Osteoblast (primary cell): ENCODE data around the gene GLP1R. TPM values are rescaled to one million over a fixed set of nuclear protein-coding genes. Genes with fewer than 3 reads are reported as not detected.
A peak's percentile ranks its signal among the peaks of the same experiment; 100 is the strongest.

Experiments used
- DNase-seq: peaks from one replicate; pipeline ENCODE4 v3.0.0; 2011; ENCODE audit warnings: low spot score, mixed read lengths; ENCODE audit not compliant: insufficient read length; ENCODE audit errors: missing footprints
- H2AFZ ChIP-seq: 2 replicates; pipeline ENCODE4 v1.6.0; 2011; ENCODE audit warnings: mild to moderate bottlenecking, low read length
- H3K27ac ChIP-seq: 2 replicates; pipeline ENCODE4 v1.5.1; 2011; ENCODE audit warnings: mild to moderate bottlenecking, low read depth, low read length, moderate library complexity
- H3K27me3 ChIP-seq: 2 replicates; pipeline ENCODE4 v1.6.0; 2012; ENCODE audit warnings: mild to moderate bottlenecking, control low read depth, inconsistent platforms, low read length, moderate library complexity; ENCODE audit not compliant: insufficient read depth
- H3K36me3 ChIP-seq: 2 replicates; pipeline ENCODE4 v1.5.1; 2011; ENCODE audit warnings: mild to moderate bottlenecking, low read length, control low read depth, moderate library complexity; ENCODE audit not compliant: insufficient read depth
- H3K4me1 ChIP-seq: 2 replicates; pipeline ENCODE4 v1.5.1; 2011; ENCODE audit warnings: mild to moderate bottlenecking, low read length, control low read depth, moderate library complexity; ENCODE audit not compliant: insufficient read depth
- H3K4me2 ChIP-seq: 2 replicates; pipeline ENCODE4 v1.6.0; 2011; ENCODE audit warnings: mild to moderate bottlenecking, low read length; ENCODE audit not compliant: insufficient read depth
- H3K4me3 ChIP-seq: fragments of 200-600 bp; sonication (generic); 3 replicates; pipeline ENCODE4 v1.5.1; 2012; ENCODE audit warnings: mild to moderate bottlenecking, low read length, inconsistent platforms; ENCODE audit not compliant: insufficient read depth
- H3K79me2 ChIP-seq: 2 replicates; pipeline ENCODE4 v1.6.0; 2012; ENCODE audit warnings: mild to moderate bottlenecking, low read length, control low read depth, inconsistent platforms; ENCODE audit not compliant: insufficient read depth
- H3K9me3 ChIP-seq: 2 replicates; pipeline ENCODE4 v1.5.1; 2011; ENCODE audit warnings: low read depth, low read length, control low read depth
- H4K20me1 ChIP-seq: 2 replicates; pipeline ENCODE4 v1.6.0; 2012; ENCODE audit warnings: mild to moderate bottlenecking, low read length, control low read depth; ENCODE audit not compliant: insufficient read depth
- CTCF ChIP-seq: IDR thresholded peaks from 2 replicates; pipeline ENCODE4 v1.5.1; 2011; ENCODE audit warnings: mild to moderate bottlenecking, low read depth, low read length, moderate library complexity; ENCODE audit errors: extremely low read depth
- total RNA-seq: library from RNA; depleted of rRNA; stranded (reverse); fragments of >200 nt; gene quantifications from 2 replicates; pipeline ENCODE4 v1.2.3, GENCODE V29; 2012

Gene GLP1R
- total RNA-seq, 1 donor: not detected

GRCh38 chr6:39075010-39075686, 26.6 kb downstream of the GLP1R start:
- Histone ChIP-seq H3K36me3 (no peaks in the 10 kb centered on the region), H4K20me1 (no peaks in the 10 kb centered on the region), H3K4me1 (no peaks in the 10 kb centered on the region), H3K4me3 (no peak overlapping the region), H3K4me2 (no peak overlapping the region), H3K27me3 (no peaks in the 10 kb centered on the region), H3K9me3 (no peaks in the 10 kb centered on the region), H3K79me2 (no peaks in the 10 kb centered on the region), H2AFZ (no peak overlapping the region), H3K27ac (no peak overlapping the region)
- TF ChIP-seq CTCF: no peak
- DNase-seq: peak; percentile 26

GRCh38 chr6:39075807-39076622, 27.4 kb downstream of the GLP1R start:
- Histone ChIP-seq H3K4me2 (no peak overlapping the region), H3K4me3 (no peak overlapping the region), H3K4me1 (no peaks in the 10 kb centered on the region), H3K27ac (no peak overlapping the region), H3K9me3 (no peaks in the 10 kb centered on the region), H4K20me1 (no peaks in the 10 kb centered on the region), H3K27me3 (no peaks in the 10 kb centered on the region), H2AFZ (no peak overlapping the region), H3K36me3 (no peaks in the 10 kb centered on the region), H3K79me2 (no peaks in the 10 kb centered on the region)
- peak; percentile 63 for DNase-seq
- TF ChIP-seq CTCF: no peak

- Histone ChIP-seq H3K4me3 (no peak overlapping the region), H3K36me3 (no peaks in the 10 kb centered on the region), H3K9me3 (no peaks in the 10 kb centered on the region), H3K27me3 (no peaks in the 10 kb centered on the region), H4K20me1 (no peaks in the 10 kb centered on the region), H2AFZ (no peak overlapping the region), H3K4me1 (no peaks in the 10 kb centered on the region), H3K79me2 (no peaks in the 10 kb centered on the region), H3K4me2 (no peak overlapping the region), H3K27ac (no peak overlapping the region)
- peak; percentile 77 for DNase-seq
- no peak for TF ChIP-seq CTCF
Observed at GRCh38 chr6:39076623-39077535, 28.3 kb downstream of the GLP1R start.
